GM19395 (cell line): ENCODE results near the gene ZNF773.
"Not testable (repeated sequence)": the region's sequence is repeated elsewhere in the genome, so short reads cannot be mapped to it uniquely, and the experiment has no call there.

ENCODE experiments used
- ATAC-seq: cut with Tn5 transposase; IDR thresholded peaks from one replicate; pipeline ENCODE4 v1.9.1; 2021; ENCODE audit warnings: mild to moderate bottlenecking, moderate library complexity; ENCODE audit not compliant: unreplicated experiment

Gene ZNF773

DNA sequence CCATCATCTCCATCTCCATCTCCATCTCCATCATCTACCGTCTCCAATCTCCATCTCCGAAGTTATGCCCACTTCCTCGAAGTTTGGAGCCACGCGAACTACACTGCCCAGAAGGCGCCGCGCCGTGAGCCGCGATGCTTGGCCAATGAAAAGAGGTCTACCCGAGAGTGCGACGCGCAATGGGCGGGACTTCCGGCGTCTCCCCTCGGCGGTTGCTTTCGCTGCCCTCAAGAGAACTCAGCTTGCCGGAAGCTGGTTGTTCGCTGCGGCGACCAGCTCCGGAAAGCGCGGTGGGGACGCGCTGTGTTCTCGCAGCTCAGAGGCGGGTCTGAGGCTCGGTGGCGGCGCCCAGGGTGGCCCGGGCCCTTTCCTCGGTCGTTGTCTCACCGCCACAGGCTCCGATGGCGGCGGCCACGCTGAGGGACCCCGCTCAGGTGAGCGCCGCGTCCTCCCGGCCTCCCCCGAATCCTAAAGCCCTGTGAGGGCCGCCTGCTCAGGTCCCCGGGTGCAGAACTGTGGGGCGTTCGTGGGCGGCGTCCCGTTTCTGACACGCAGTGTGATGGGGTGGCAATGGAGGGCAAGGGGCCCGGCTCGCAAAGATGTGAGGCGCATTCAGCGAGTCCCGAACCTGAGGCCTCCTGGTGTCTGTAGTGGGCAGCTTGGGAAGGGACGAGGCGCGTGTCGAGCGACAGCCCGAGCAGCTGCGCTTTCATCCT, at the start of gene ZNF773:
ZNF773 (plus strand) TSS at position 259 of the 716 bp plus-strand sequence; CDS start at position 402, 143 bp downstream.
- peak; percentile 100 for ATAC-seq

DNA sequence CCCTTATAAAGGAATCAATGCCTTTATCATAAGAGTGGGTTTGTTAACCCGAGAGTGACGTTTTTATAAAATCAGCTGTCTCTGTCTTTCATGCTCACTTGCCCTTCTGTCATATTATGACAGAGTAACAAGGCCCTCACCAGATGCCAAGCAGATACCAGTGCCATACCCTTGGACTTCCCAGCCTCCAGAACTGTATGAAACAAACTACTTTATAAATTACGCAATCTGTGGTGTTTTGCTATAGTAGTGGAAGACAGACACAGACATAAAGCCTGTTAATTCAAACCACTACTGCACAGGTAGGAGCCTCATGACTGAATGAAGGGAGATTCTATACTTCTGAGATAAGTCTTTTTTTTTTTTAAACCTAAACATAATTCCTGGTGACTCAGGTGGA, 47.4 kb upstream of the ZNF773 start:
- no peak for ATAC-seq

DNA sequence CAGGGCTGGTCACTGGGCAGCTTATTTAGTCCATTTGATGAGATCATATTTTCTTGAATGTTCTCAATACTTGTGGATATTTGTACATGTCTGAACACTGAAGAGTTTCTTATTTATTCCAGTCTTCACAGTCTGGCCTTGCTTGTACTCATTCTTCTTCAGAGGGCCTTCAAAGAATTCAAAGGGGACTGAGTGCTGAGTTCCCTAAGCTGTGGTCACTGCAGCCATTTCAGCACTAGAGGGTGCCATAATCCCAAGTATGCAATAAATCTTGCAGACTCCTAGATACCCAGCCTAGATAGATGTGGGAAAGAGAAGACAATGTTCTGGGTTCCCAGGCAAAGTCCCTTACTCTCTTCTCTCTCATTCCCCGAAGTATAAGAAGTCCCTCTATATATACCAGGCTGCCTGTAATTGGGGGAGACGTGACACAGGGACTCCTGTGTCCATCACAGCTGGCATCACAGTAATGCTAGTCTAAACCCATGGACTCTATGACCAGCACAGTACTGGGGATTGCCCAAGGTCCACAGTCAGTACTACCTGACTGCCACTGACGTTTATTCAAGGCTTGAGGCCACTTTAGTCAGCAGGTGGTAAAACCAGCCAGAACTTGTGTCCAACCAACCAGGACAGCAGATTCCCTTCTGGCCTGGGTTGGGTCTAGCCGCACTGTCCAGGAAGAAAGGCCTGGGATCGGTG, 33.9 kb upstream of the ZNF773 start:
- no peak for ATAC-seq

DNA sequence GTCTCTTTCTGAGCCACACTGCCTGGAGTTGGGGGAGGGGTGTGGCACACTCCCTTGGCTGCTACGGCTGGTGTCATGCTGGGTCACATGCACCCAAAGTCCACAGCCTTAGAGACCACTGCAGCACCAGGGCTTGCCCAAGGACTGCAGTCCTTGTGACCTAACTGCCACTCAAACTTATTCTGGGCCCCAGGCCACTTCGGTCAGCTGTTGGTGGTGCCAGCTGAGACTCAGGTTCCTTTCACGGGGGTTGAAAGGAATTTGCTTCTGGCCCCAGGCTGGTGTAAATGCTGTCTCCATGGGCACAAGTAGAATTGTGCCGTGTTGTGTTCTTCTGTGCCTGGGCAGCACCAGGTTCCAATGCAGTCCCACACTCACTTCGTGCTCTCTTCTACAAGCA, 33.2 kb upstream of the ZNF773 start:
- ATAC-seq = no peak

DNA sequence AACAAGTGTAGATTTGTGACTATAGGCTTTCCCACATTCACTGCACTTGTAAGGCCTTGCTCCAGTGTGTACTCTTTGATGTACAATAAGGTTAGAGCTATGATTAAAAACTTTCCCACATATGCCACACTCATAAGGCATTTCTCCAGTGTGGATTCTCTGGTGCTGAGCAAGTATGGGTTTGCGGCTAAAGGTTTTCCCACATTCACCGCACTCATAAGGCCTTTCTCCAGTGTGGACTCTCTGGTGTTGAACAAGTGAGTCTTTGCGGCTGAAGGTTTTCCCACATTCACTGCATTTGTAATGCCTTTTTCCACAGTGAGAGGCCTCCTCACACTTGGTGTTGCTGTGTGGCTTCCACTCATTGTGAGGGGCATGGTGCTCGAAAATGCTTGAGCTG, 26.1 kb upstream of the ZNF773 start:
- no peak for ATAC-seq

DNA sequence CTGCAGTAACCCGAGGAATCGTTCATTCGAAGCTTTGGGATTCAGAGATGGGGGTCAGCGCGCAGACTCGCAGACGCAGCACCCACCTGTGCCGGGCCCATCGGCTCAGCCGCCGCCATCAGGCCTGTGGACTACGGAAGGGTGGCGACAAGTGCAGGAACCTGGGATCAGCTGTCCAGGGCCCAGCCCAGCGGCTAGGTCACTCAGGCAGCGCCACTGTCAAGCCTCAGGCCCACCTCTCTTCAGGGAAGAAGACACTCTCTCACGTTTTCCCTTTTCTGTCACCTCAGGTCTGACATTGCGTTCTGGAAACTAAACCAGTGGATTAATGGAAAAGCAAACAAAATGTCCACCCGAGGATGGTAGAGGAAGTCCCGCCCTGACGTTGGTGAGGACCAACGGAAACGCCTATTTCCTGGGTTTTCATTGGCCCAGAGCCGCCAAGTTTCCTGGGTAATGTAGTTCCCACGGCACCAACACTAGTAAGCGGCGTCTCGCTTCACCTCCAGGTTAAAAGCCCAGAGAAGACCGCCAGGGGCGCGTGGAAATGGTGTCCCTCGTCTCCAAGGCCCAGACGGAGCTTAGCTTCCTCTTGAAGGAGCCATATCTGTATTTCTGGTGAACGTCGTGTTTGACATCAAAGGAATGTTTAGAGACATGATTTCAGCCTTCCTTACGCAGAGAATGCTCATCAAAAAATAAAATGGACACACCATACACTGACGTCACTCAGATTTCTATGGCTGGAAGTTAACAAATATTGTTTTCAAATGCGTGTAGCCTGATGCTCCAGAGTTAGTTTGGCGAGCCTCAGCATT, 22.3 kb upstream of the ZNF773 start, which contains the start of gene ZNF772:
ZNF772 (minus strand) TSS at position 376 of the 818 bp plus-strand sequence; CDS start at position 119, 257 bp downstream.
- ATAC-seq = peak; percentile 99

DNA sequence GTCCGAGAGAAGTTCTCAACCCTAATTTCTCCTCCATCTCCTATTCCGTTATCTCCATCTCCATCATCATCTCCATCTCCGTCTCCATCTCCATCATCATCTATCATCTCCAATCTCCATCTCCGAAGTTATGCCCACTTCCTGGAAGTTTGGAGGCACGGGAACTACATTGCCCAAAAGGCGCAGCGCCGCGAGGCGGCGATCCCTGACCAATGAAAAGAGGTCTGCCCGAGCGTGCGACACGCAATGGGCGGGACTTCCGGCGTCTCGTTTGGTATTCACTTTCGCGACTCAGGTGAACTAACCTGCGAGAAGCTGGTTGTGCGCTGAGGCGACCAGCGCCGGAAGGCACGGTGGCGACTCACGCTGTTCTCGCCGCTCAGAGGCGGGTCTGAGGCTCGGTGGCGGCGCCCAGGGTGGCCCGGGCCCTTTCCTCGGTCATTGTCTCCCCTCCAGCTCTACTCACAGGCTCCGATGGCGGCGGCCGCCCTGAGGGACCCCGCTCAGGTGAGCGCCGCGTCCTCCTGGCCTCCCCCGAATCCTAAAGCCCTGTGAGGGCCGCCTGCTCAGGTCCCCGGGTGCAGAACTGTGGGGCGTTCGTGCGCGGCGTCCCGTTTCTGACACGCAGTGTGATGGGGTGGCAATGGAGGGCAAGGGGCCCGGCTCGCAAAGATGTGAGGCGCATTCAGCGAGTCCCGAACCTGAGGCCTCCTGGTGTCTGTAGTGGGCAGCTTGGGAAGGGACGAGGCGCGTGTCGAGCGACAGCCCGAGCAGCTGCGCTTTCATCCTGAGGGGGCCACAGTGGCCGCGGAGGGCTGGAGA, 12.1 kb upstream of the ZNF773 start, which contains the start of gene ZNF419:
ZNF419 (plus strand) TSS at position 274 of the 822 bp plus-strand sequence; CDS start at position 475, 201 bp downstream.
- ATAC-seq = peak; percentile 96

DNA sequence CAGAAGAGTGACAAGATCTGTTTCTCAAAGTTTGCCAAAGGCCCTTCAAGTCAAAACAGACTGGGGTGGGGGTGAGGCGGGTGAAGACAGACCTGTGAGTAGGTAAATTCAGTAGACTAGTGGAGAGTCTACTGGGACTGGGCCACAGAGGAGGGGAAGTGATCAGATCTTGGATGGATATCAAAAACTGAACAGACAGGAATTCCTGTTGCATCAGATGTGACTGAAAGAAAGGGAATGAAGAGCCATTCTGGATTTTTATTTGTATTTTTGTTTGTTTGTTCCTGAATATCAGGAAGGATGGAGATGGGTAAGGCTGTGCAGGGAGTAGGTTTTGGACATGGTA, 11.5 kb upstream of the ZNF773 start:
- ATAC-seq = not testable (repeated sequence)

DNA sequence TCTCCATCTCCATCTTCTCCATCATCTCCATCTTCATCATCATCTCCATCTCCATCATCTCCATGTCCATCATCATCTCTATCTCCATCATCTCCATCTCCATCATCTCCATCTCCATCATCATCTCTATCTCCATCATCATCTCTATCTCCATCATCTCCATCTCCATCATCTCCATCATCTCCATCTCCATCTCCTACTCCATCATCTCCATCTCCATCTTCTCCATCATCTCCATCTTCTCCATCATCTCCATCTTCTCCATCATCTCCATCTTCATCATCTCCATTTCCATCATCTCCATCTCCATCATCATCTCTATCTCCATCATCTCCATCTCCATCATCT, 432 bp upstream of the ZNF773 start:
- ATAC-seq = not testable (repeated sequence)

DNA sequence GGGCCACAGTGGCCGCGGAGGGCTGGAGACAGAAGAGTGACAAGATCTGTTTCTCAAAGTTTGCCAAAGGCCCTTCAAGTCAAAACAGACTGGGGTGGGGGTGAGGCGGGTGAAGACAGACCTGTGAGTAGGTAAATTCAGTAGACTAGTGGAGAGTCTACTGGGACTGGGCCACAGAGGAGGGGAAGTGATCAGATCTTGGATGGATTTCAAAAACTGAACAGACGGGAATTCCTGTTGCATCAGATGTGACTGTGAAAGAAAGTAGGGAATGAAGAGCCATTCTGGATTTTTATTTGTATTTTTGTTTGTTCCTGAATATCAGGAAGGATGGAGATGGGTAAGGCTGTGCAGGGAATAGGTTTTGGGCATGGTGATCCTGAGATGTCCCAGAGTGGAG, 662 bp downstream of the ZNF773 start:
- not testable (repeated sequence) for ATAC-seq

DNA sequence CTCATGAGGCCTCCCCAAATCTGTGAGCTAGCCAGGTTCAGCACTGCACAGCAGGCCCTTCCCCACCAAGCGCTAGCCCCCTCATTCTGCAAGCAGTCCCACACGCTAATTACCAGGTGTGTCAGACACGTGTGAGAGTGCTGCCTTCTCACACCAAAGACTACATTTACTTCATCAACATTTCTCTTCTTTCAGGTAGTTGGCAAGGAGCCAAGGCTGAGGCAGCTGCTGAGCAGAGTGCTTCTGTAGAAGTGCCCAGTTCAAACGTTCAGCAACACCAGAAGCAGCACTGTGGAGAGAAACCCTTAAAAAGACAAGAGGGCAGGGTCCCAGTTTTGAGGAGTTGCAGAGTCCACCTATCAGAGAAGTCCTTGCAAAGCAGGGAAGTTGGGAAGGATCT, 6.4 kb downstream of the ZNF773 start:
- no peak for ATAC-seq

DNA sequence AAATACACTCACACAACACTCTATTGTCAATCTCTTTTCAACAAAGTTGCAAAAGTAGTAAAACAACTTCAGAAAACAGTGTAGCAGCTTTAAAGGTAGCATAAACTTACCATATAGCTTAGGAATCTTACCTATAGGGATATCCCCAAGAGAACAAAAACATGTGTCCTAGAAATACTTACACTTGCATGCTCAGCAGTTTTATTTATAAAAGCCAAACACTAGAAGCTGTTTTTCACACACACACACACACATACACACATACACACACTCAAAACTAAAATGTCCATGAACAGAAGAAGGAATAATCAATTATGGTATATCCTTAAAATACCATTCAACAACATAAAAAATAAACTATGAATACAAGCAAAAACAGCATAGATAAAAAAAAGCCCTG, 11.7 kb downstream of the ZNF773 start:
- ATAC-seq = no peak

DNA sequence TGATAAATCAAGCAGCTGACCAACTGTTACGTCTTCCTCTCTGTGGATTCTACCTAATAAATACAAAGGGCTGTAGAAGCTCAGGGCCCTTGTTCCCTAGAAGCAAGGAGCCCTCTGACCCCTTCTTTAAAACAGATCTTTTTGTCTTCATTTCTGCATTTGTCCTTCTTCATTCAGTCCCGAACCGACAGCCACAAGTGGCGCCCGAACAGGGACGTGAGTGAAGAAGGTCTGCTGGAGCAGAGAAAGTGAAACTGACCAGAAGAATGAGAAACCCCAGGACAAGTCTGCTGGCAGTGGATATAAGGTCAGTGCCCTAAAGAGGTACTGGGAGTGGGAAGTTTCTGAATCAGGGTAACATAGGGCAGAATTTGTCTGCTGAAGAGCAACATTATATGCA, 13.1 kb downstream of the ZNF773 start:
- ATAC-seq = no peak

DNA sequence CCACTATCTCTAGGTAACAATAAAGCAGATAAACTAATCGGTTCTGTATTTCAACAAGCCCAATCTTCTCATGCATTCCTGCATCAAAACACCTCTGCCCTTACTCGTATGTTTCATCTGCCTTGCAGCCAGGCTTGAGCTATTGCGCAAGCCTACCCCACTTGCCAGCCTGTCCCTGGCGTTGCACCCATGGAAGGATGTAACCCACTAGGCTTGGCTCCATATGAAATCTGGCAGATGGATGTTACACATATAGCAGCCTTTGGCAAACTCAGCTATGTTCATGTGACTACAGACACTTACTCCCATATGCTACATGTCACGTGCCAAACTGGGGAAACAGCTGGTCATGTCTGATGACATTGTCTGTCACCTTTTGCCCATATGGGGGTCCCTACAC, 15.5 kb downstream of the ZNF773 start:
- ATAC-seq = no peak

DNA sequence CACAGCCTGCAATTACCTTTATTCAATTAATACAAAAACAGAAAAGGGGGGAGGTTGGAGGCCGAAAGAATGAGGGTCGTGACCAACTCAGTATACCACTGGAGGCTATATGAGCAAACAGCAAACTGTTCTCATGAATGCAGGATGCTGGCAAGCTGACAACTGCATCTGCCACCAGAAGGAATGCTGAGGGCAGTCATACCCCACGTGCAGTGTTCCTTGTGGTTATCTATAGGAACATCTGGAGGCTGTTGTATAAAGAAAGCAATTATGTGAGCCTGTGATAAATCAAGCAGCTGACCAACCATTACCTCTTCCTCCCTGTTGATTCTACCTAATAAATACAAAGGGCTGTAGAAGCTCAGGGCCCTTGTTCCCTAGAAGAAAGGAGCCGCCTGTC, 18.3 kb downstream of the ZNF773 start:
- ATAC-seq = not testable (repeated sequence)

DNA sequence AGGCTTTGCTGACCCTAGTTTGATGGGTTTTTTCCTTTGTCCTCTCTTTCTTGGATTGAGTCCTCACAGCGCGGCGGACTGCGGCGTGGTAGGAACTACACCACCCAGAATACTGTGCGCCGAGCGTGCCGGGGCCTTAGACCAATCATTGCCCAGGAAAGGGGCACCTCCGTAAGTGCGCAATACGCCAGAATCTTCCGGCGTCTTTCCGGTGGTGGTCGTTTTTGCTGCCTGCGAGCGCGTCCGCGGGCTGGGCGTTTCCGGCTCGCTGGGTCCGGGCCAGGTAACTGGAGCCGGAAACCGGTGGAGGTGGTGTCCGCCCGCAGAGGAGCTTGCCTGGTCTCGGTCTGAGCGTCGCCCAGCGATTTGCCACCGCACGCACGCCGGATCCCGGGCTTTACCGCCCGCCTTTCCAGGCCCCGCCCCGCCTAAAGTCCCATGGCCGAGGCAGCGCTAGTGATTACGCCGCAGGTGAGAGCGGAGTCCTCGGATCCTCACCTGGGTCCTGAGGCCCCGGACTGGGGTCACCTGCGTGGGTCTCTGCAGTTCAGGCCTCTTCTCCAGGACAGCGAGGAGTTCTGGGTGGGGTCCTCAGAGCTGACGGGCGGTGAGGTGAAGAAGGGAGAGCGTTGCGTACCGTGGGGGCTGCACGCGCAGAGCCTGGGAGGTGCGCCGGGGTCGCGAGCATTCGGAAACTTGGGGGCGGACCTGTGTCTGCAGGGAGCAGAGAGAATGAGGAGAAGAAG, 27.6 kb downstream of the ZNF773 start, which contains the start of gene ZNF549:
ZNF549 (plus strand) TSS at position 221 of the 746 bp plus-strand sequence; CDS start at position 439, 218 bp downstream.
- peak; percentile 99 for ATAC-seq

DNA sequence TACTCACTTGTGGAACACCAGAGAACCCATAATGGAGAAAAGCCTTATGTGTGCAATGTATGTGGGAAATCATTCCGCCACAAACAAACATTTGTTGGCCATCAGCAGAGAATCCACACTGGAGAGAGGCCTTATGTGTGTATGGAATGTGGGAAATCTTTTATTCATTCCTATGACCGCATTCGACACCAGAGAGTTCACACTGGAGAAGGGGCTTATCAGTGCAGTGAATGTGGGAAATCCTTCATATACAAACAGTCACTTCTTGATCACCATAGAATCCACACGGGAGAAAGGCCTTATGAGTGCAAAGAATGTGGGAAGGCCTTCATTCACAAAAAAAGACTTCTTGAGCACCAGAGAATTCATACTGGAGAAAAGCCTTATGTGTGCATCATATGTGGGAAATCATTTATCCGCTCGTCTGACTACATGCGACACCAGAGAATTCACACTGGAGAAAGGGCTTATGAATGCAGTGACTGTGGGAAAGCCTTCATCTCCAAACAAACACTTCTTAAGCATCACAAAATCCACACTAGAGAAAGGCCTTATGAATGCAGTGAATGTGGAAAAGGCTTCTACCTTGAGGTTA, 38.3 kb downstream of the ZNF773 start:
- no peak for ATAC-seq

DNA sequence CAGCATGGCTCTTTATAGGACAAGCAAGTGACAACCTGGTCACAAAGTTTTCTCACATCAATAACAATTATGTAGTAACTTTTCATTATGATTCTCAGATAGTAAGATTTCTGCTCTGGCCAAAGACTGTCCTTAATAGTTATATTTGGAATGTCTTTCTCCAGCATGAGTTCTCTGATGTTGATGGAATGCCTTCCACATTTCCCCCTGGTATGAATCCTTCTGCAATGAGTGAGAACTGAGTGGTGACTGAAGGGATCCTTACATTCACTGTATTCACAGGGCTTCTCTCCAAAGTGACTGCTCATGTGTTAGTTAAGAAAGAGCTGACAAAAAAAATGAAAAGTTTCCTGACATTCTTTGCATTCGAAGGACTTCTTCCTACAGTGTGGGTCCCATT, 46.8 kb downstream of the ZNF773 start:
- ATAC-seq = no peak

DNA sequence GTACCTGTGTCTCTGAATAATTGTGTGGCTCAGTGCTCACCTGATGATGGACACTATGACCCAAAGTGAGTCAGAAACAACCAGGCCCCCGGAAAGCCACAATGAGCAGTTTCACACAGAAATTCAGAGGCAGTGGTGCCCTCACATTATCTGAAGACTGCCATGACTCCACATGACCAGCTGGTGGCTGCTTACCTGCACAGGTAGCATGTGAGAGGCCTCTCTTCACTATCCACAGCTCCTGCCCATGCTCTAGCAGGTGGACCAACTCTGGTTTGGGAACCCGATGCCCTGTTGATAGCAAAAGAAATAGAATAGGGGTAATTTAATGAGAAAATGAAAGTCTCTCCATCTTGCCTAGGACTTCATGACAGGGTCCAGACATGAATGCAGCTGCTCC, 52.7 kb downstream of the ZNF773 start:
- ATAC-seq = no peak
